Smooth muscle cell of the coronary artery (primary cell): ENCODE data around the gene CDO1. TPM values are rescaled to one million over a fixed set of nuclear protein-coding genes. Genes with fewer than 3 reads are reported as not detected.

Source experiments
- total RNA-seq: library from RNA; depleted of rRNA; stranded (reverse); fragments of >200 nt; gene quantifications from 2 replicates; pipeline ENCODE4 v1.2.3, GENCODE V29; 2014; ENCODE audit warnings: low replicate concordance

CDO1 gene
- total RNA-seq, result 0.30 and 19.3 TPM in 2 replicates

DNA sequence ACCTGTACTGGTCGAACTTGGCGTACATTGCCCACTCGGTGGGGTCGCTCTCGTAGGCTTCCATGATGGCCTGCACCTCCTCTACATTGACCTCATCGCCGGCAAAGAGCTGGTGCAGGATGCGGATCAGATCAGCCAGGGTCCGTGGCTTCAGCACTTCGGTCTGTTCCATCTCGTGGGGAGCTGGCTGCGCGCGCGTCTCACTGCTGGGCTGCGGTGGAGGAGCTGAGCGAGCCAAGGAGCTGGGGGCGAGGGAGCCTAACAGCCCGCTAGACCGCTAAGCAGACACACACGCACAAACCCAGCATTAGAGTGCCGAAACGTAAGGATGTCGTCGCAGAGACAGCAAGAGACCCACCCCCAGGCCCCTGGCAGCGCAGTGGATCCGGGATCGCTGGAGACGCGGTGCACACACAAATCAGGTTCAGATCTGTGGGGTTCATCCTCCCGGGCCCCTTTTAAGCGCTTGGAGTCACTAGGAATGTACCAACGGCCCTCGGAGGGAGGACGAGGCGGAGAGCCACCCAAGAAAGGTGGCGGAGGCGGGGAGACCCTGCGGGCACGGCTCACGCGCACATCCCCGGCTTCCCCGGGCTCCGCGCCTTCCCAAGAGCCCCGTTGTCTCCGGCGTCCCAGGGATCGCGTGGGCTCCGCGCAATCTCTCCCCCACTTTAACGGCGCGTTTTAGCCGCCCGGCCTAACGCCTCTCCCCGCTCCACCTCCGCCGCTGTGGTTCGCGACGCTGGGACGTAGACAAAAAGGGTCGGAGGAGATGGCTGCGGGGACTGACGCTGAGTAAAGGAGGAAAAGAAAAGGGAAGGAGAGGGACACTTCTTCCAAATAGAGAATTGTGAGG is at the start of gene CDO1:
Gene CDO1 (minus strand): TSS at position 434 of the 856 bp plus-strand sequence. CDS start 262 bp downstream, at position 172.

DNA sequence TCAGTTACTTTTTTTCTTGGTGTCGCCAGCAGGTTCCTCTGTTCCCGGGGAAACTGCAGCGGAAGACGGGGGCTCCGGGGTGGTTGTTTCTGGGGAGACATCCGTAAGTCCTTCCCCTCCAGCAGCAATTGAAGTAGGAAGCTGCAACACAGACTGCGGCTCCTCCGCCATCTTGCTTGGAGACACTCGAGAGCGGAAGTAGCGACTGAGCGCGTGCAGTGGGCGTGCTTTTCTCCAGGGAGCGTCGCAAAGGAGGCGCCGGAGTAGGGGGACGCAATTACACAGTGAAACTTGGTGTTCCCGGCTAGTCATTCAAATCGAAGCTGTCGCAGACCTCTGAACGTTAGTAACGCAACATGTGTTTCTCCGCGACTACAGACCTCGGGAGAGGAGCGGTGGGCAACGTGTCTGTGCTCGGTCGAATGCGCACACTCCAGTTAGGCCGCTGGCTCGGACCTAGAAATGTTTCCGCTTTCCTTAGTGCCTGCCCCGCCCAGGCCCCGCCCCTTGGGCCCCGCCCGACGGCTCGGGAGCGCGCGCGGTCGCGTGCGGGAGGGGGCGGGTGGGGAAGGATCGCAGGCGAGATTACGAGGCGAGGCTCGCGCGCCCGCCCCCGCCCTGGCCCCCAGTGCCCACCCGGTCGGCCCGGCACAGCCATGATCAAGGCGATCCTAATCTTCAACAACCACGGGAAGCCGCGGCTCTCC is 25.1 kb upstream of the CDO1 start, which contains the start of the genes AP3S1 and ATG12:
Gene AP3S1 (plus strand): TSS at position 554 of the 707 bp plus-strand sequence. CDS start 103 bp downstream, at position 657.
Gene ATG12 (minus strand): TSS at position 184 of the 707 bp plus-strand sequence. CDS start 13 bp downstream, at position 171.

Other genes starting within 250 kb of the CDO1 start
- 0.94 and 1.4 TPM in 2 replicates for gene TICAM2, start 214.2 kb downstream of the CDO1 start, total RNA-seq
- 38.3 and 135 TPM in 2 replicates for gene TMED7, start 190.6 kb downstream of the CDO1 start, total RNA-seq
- gene ATG12, start 24.9 kb upstream of the CDO1 start, total RNA-seq, result 31.8 and 43.5 TPM in 2 replicates
- gene AP3S1, start 25.3 kb upstream of the CDO1 start, total RNA-seq, result 61.5 and 88.2 TPM in 2 replicates
- gene LVRN, start 145.8 kb upstream of the CDO1 start, total RNA-seq, result 0.30 and 1.5 TPM in 2 replicates
- not detected in 2 replicates for gene ARL14EPL, start 215.8 kb upstream of the CDO1 start, total RNA-seq